Ovary (tissue), 3 donors: Measurements from ENCODE around the gene NFE2L2.

ENCODE experiments used
- CTCF ChIP-seq, 3 donors: fragments of 450-650 bp in 2 of 3; fragments of 200-600 bp in 1 of 3; IDR thresholded peaks; one replicate each; pipeline versions ENCODE4 v1.5.1 to v1.8.0; 2016 to 2022; ENCODE audit warnings: antibody characterized with exemption in 3 of 3, mild to moderate bottlenecking in 1 of 3
- EP300 ChIP-seq: sonication (generic); formaldehyde crosslinking; IDR thresholded peaks from one replicate; pipeline ENCODE4 v1.6.1; 2017; ENCODE audit warnings: antibody characterized with exemption
- POLR2A ChIP-seq: fragments of 450-650 bp; IDR thresholded peaks from one replicate; pipeline ENCODE4 v1.6.1; 2017; ENCODE audit warnings: antibody characterized with exemption, mild to moderate bottlenecking, moderate library complexity
- donor health status: DM: no; HTN: no; CAD: no.

- TF ChIP-seq POLR2A (no peak), CTCF (IDR thresholded peaks at IDR 0.05) (no peak), EP300 (no peak)
These were observed 27.2 kb upstream of the NFE2L2 start for GRCh38 chr2:177291701-177292100.
